Activated CD4-positive, alpha-beta T cell treated with anti-CD3 and anti-CD28 coated beads, Interleukin-2, amount 10 ng/mL, durations not matched to agents 7 days and 5 days (primary cell): ENCODE measurements around the gene APP. TPM values are rescaled to one million over a fixed set of nuclear protein-coding genes. Genes with fewer than 3 reads are reported as not detected.

Experiments used
- CTCF ChIA-PET: fragments of 350-600 bp; sonication (Branson Sonifier 250); formaldehyde crosslinking; loops from one replicate; lab custom pipeline; 2021; ENCODE audit warnings: antibody characterized with exemption; lab: Charles Lee
- POLR2A ChIA-PET: fragments of 350-600 bp; sonication (Branson Sonifier 250); formaldehyde crosslinking; loops from one replicate; lab custom pipeline; 2021; ENCODE audit warnings: antibody characterized with exemption; lab: Charles Lee
- DNase-seq: peaks from one replicate; pipeline ENCODE4 v3.0.0-alpha.2; 2020
- H3K27ac Mint-ChIP-seq: one replicate; pipeline ENCODE4 v1.8.0; 2021; ENCODE audit warnings: mild to moderate bottlenecking, moderate library complexity, mixed read lengths
- H3K27me3 Mint-ChIP-seq: one replicate; pipeline ENCODE4 v1.8.0; 2021; ENCODE audit warnings: mixed read lengths
- H3K36me3 Mint-ChIP-seq: one replicate; pipeline ENCODE4 v1.8.0; 2021; ENCODE audit warnings: low read depth, mixed read lengths
- H3K4me1 Mint-ChIP-seq: one replicate; pipeline ENCODE4 v1.8.0; 2021; ENCODE audit warnings: mixed read lengths
- H3K4me3 Mint-ChIP-seq: one replicate; pipeline ENCODE4 v1.8.0; 2021; ENCODE audit warnings: mild to moderate bottlenecking, moderate library complexity, mixed read lengths
- H3K9me3 Mint-ChIP-seq: one replicate; pipeline ENCODE4 v1.8.0; 2021; ENCODE audit warnings: mixed read lengths
- total RNA-seq, 2 experiments: library from RNA; stranded (reverse); gene quantifications; one replicate each; pipeline ENCODE4 v1.2.3, GENCODE V29; 2021

APP gene
- total RNA-seq, 2 experiments from 2014 or later, result 31.0 to 31.4 TPM

DNA sequence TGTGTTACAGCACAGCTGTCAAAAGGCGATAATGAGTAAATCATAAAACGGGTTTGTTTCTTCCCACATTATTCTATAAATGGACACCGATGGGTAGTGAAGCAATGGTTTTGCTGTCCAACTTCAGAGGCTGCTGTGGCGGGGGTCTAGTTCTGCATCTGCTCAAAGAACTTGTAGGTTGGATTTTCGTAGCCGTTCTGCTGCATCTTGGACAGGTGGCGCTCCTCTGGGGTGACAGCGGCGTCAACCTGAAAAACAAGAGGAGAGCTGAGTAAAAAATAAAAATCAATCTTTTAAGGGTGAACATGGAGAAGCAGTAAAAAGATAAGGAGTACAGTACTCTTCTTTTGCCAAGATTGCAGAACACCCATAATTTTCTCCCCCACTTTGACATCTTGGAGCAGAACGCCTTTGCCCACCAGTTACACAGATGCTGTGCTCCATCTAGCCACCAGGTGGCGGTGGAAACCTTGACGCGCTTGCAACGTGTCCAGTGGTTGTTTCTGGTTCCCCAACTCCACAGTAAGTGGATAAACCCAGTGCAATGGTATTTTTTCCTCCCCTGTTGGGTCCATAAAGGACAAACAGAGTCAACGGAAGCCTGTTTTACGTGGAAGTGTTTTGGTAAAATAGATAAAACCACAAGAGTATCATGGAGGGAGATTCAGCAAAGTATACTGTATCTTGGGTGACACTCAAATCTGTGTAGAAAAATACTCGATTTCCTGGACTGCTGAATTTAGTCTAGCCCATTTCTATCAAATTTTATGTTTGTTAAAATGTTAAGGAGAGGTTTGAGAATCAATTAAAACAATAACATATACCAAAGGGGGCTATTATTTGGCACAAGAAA, 288.8 kb downstream of the APP start:
- Mint-ChIP-seq H3K4me1 (no peaks in the 10 kb centered on the region), H3K27ac (no peak overlapping the region), H3K36me3 (peaks cover 1% of the 10 kb centered on the region), H3K27me3 (no peaks in the 10 kb centered on the region), H3K4me3 (no peak overlapping the region), H3K9me3 (no peaks in the 10 kb centered on the region)
- ChIA-PET POLR2A (no interaction called here), CTCF (interaction anchor here (0.9 to 1.4 kb wide), 3 partner anchors 14 to 27 kb away, joined by 3 read pairs; no protein-coding TSS in a partner anchor)
- peak; percentile 65 for DNase-seq

DNA sequence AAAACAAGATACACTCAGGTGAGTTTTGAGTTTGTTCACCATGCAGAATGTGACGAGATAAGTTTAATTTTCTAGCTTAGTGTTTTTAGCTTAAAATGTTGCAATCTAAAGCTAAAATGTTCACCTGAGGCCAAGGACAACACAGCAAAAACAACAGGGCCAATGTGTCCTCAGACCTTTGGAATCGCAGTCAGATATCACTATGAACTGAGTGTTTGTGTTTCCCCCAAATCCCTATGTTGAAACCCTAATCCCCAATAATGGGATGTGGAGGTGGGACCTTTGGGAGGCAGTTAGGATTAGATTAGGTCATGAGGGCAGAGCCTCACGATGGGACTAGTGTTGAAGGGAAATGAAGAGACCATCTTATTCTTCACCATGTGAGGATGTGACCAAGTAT, 291.4 kb downstream of the APP start:
- CTCF ChIA-PET, result interaction anchor here (0.6 to 1.2 kb wide), 3 partner anchors 26 to 289 kb away, joined by 3 to 6 read pairs (median 3); no protein-coding TSS in a partner anchor
- Mint-ChIP-seq H3K4me1 (no peaks in the 10 kb centered on the region), H3K4me3 (no peak overlapping the region), H3K27me3 (no peaks in the 10 kb centered on the region), H3K9me3 (no peaks in the 10 kb centered on the region), H3K27ac (no peak overlapping the region), H3K36me3 (no peaks in the 10 kb centered on the region)
- POLR2A ChIA-PET, result no interaction called here
- no peak for DNase-seq

DNA sequence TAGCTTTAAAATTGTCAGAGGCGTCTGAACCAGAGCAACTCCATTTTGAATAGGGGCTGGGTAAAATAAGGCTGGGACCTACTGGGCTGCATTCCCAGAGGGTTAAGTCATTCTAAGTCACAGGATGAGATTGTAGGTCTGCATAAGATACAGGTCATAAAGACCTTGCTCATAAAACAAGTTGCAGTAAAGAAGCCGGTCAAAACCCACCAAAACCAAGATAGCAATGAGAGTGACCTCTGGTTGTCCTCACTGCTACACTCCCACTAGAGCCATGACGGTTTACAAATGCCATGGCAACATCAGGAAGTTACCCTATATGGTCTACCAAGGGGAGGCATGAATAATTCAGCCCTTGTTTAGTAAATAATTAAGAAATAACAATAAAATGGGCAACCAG, 292.2 kb downstream of the APP start:
- Mint-ChIP-seq H3K9me3 (no peaks in the 10 kb centered on the region), H3K36me3 (no peaks in the 10 kb centered on the region), H3K27ac (no peak overlapping the region), H3K4me1 (no peaks in the 10 kb centered on the region), H3K27me3 (no peaks in the 10 kb centered on the region), H3K4me3 (no peak overlapping the region)
- CTCF ChIA-PET, result interaction anchor here (0.9 kb wide), 1 partner anchor 242 kb away, joined by 3 read pairs; no protein-coding TSS in a partner anchor
- POLR2A ChIA-PET, result no interaction called here
- no peak for DNase-seq

DNA sequence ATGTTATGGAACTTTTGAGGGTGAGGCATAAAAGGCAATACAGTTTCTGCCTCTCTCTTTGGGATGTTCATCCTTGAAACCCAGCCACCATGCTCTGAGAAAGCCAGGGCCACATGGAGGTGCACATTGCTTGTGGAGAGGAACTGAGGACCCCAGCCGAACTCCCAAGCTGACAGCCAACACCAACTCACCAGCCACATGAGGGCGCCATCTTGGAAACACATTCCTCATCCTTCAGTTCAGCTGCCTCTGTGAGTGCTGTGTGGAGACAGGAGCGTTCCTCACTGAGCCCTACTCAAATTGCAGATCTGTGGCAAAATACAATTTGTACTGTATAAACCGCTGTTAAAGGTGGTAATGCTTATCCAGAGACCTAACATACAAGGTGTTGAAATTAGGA, 298.3 kb downstream of the APP start:
- Mint-ChIP-seq H3K4me1 (no peaks in the 10 kb centered on the region), H3K27me3 (no peaks in the 10 kb centered on the region), H3K9me3 (peaks cover 3% of the 10 kb centered on the region), H3K27ac (no peak overlapping the region), H3K36me3 (no peaks in the 10 kb centered on the region), H3K4me3 (no peak overlapping the region)
- POLR2A ChIA-PET, result no interaction called here
- CTCF ChIA-PET, result interaction anchor here (0.8 kb wide), 1 partner anchor 22 kb away, joined by 4 read pairs; no protein-coding TSS in a partner anchor
- DNase-seq, result no peak

DNA sequence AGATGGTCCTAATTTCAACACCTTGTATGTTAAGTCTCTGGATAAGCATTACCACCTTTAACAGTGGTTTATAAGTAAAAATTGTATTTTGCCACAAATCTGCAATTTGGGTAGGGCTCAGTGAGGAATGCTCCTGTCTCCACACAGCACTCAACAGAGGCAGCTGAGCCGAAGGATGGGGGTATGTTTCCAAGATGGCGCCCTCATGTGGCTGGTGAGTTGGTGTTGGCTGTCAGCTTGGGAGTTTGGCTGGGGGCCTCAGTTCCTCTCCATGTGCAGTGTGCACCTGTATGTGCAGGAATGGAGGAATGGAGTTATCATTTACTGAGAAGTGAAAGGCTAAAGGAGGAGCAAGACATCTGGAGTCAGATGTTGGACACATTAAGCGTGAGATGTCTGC, 299.0 kb downstream of the APP start:
- Mint-ChIP-seq H3K9me3 (peaks cover 3% of the 10 kb centered on the region), H3K4me1 (no peaks in the 10 kb centered on the region), H3K4me3 (no peak overlapping the region), H3K27me3 (no peaks in the 10 kb centered on the region), H3K27ac (no peak overlapping the region), H3K36me3 (no peaks in the 10 kb centered on the region)
- ChIA-PET POLR2A (no interaction called here), CTCF (no interaction called here)
- no peak for DNase-seq

DNA sequence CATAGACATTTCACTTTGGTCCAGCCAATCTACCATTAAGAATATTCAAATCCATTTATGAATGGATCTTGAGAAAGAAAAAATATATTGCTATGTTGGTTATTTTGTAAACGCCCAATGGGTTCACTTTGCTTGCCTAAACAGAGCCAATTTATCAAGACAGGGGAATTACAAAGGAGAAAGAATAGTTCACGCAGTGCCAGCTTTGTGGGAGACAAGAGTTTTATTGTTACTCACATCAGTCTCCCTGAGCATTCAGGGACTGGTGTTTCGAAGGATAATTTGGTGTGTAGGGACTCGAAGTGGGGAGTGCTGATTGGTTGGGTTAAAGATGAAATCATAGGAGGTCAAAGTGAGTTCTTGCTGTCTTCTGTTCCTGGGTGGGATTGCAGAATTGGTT, 300.5 kb downstream of the APP start:
- Mint-ChIP-seq H3K4me3 (no peak overlapping the region), H3K9me3 (peaks cover 3% of the 10 kb centered on the region), H3K4me1 (no peaks in the 10 kb centered on the region), H3K36me3 (no peaks in the 10 kb centered on the region), H3K27ac (no peak overlapping the region), H3K27me3 (peaks cover under 1% of the 10 kb centered on the region)
- ChIA-PET CTCF (no interaction called here), POLR2A (no interaction called here)
- DNase-seq, result no peak

DNA sequence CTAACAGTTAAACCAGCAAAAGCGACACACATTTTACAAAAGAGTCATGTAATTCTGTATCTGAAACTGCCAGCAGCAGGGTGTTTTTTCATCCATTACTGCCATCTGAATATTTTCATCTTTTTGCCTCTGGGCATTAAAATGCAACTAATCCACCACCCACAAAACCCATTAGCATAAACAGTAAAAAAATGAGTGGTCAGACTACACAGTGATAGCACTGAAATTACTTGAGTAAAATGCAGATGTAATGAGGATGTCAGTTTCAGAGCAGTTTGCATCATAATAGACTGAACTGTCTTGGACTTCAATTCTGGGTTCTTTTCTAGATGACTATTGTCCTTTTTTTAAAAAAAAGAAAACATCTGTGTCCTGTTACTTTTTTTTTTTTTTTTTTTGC, 303.5 kb downstream of the APP start:
- POLR2A ChIA-PET, result no interaction called here

DNA sequence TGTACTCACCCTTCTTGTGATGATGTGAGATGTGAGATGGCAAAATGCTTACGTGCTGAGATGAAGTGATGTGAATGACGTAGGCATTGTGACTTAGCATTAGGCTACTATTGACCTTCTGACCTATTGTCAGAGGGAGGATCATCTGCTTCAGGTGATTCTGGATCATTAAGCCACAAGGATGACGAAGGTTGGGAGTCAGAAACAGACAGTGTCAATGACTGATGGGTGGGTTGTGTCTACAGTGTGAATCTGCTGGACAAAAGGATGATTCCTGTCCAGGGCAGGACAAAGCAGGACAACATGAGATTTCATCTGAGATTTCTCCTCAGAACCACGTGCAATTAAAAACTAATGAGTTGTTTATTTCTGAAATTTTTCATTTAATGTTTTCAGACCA, 306.8 kb downstream of the APP start:
- Mint-ChIP-seq H3K9me3 (no peaks in the 10 kb centered on the region), H3K4me3 (no peak overlapping the region), H3K36me3 (no peaks in the 10 kb centered on the region), H3K4me1 (no peaks in the 10 kb centered on the region), H3K27ac (no peak overlapping the region), H3K27me3 (peaks cover 7% of the 10 kb centered on the region)
- ChIA-PET CTCF (no interaction called here), POLR2A (no interaction called here)
- no peak for DNase-seq

More for the DNA sequence above, 303.5 kb downstream of the APP start:
- Mint-ChIP-seq H3K4me3 (no peak overlapping the region), H3K36me3 (no peaks in the 10 kb centered on the region), H3K4me1 (no peaks in the 10 kb centered on the region), H3K27ac (no peak overlapping the region), H3K9me3 (peaks cover 3% of the 10 kb centered on the region), H3K27me3 (peaks cover 7% of the 10 kb centered on the region)
- no peak for DNase-seq
- CTCF ChIA-PET, result interaction anchor here (0.7 kb wide), 2 partner anchors 65 to 405 kb away, joined by 3 read pairs; no protein-coding TSS in a partner anchor

DNA sequence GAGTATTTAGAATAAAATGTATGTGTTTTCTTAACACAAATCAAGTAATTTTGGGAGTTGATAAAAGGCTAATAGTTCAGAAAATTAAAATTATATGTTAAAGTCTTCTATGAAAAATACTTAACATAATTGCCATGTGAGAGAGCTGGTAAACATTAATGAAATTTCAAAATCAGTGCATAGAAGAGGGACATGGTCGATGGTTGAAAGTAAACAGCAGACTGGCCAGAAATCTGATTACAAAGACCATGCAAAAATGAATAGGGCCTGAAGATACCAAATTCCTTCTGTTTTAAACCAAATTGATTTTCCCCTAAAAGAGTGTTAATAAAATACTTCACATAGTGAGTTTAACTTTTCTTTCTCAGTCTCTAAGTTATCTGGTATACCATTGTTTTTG, 307.5 kb downstream of the APP start:
- no peak for DNase-seq
- no peak overlapping the region for H3K4me3 Mint-ChIP-seq
- peaks cover 7% of the 10 kb centered on the region for H3K27me3 Mint-ChIP-seq
- no peaks in the 10 kb centered on the region for H3K9me3 Mint-ChIP-seq
- POLR2A ChIA-PET, result no interaction called here
- H3K27ac Mint-ChIP-seq, result no peak overlapping the region
- H3K36me3 Mint-ChIP-seq, result no peaks in the 10 kb centered on the region
- H3K4me1 Mint-ChIP-seq, result no peaks in the 10 kb centered on the region
- CTCF ChIA-PET, result interaction anchor here (0.9 to 1.0 kb wide), 2 partner anchors 119 to 257 kb away, joined by 3 read pairs; no protein-coding TSS in a partner anchor

DNA sequence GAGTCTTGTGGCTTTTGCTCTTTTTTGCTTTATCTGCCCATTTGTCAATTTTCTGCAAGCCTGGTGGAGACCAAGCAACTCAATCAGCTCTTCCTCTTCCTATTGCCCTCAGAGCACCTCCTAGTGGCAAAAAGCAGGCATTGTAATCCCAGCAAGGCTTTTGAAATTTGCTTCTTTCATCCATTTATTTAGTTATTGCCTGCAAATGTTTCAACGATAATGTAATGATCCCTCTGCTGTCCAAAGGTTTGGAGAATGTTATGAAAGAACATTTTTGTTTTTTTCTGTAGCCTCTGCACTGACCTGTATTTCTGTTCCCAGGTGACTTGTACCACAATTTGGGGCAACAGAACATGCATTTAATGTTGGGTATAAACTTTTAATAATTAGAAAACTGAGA, 308.0 kb downstream of the APP start:
- H3K36me3 Mint-ChIP-seq, result no peaks in the 10 kb centered on the region
- peak; percentile 32 for DNase-seq
- H3K27me3 Mint-ChIP-seq, result peaks cover 7% of the 10 kb centered on the region
- H3K9me3 Mint-ChIP-seq, result no peaks in the 10 kb centered on the region
- no peak overlapping the region for H3K4me3 Mint-ChIP-seq
- POLR2A ChIA-PET, result no interaction called here
- no peaks in the 10 kb centered on the region for H3K4me1 Mint-ChIP-seq
- CTCF ChIA-PET, result interaction anchor here (0.9 to 1.2 kb wide), 3 partner anchors 33 to 257 kb away, joined by 3 to 4 read pairs (median 3); no protein-coding TSS in a partner anchor
- H3K27ac Mint-ChIP-seq, result no peak overlapping the region

DNA sequence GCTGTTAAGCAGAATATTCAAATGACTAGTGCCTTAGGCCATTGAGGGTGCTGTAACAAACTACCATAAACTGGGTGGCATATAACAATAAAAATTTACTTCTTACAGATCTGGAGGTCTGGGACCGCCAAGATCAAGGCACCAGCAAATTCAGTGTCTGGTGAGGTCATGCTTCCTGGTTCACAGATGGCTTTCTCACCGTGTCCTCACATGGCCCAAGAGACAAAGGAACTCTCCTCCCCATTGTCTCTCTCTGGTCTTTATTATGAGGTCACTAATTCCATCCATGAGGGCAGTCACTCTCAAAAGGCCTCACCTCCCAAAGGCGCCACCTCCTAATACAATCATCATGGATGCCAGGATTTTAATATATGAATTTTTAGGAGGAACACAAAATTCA, 308.5 kb downstream of the APP start:
- Mint-ChIP-seq H3K4me3 (no peak overlapping the region), H3K27me3 (peaks cover 7% of the 10 kb centered on the region), H3K4me1 (no peaks in the 10 kb centered on the region), H3K9me3 (no peaks in the 10 kb centered on the region), H3K27ac (no peak overlapping the region), H3K36me3 (no peaks in the 10 kb centered on the region)
- no peak for DNase-seq
- ChIA-PET POLR2A (no interaction called here), CTCF (interaction anchor here (0.9 to 1.2 kb wide), 2 partner anchors 34 to 256 kb away, joined by 3 to 4 read pairs; no protein-coding TSS in a partner anchor)

DNA sequence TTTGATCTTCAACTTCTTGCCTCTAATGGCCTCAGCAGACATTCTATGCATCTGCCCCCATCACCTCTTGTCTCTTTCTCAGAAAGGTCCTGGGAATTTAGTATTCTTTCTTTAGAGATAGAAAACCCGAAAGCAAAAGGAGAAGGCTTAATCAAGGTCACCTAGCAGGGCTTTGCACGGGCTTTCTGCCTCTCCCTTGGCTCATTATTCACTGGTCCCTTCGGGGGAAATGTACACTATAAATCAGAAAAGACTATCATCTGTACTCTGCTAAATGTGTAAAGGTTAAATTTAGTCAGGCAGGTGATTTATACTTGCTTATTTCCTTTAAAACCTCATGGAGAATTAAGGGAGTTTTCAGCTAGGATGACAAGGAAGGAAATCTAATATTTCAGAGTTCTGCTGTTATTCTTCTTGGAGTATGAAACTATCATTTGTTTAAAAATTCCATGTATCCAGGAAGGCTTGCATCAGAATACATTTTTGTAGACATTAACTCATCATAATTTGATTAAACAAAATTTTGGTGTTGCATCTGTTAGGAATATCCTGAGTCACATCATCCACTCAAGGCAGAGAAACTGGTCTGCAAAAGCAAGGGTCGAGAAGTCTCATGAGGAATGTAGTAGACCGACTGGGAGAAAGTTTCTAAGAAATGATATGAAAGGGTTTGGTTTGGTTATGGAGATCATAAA, 311.2 kb downstream of the APP start:
- POLR2A ChIA-PET, result no interaction called here
- no peaks in the 10 kb centered on the region for H3K4me1 Mint-ChIP-seq
- H3K27me3 Mint-ChIP-seq, result peaks cover 3% of the 10 kb centered on the region
- no peak for DNase-seq
- no peak overlapping the region for H3K4me3 Mint-ChIP-seq
- H3K36me3 Mint-ChIP-seq, result no peaks in the 10 kb centered on the region
- no peak overlapping the region for H3K27ac Mint-ChIP-seq
- no peaks in the 10 kb centered on the region for H3K9me3 Mint-ChIP-seq
- CTCF ChIA-PET, result interaction anchor here (0.7 to 1.5 kb wide), 2 partner anchors 14 to 33 kb away, joined by 3 read pairs; no protein-coding TSS in a partner anchor

DNA sequence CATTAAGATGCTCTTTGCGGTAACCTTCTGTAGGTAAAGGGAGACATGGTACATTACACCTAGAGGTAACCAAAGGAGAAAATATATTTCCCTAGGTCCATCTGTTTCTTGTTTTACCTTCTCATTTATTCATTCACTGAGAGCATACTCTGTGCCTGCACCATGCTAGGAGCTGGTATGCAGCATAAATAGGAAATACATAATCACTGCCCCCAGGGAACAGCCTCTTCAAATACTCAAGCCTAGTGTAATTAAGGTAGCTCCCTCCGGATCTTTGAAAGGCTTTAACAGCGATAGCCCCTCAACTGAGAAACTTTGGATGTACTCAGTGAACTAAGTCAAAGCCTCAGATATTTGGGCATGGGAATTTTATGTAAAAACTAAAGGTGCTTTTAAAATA, 312.2 kb downstream of the APP start:
- CTCF ChIA-PET, result interaction anchor here (1.5 kb wide), 1 partner anchor 13 kb away, joined by 3 read pairs; no protein-coding TSS in a partner anchor
- Mint-ChIP-seq H3K27me3 (peaks cover 2% of the 10 kb centered on the region), H3K4me3 (no peak overlapping the region)

More for the DNA sequence above, 312.2 kb downstream of the APP start:
- Mint-ChIP-seq H3K27ac (no peak overlapping the region), H3K36me3 (no peaks in the 10 kb centered on the region), H3K9me3 (no peaks in the 10 kb centered on the region), H3K4me1 (no peaks in the 10 kb centered on the region)
- POLR2A ChIA-PET, result no interaction called here
- DNase-seq, result no peak
